ENCODE measurements around the gene IPO4. TPM values are rescaled to one million over a fixed set of nuclear protein-coding genes. Genes with fewer than 3 reads are reported as not detected.

IPO4 gene
- total RNA-seq, 4 donors from 2014 or later: 32.9 to 55.1 (median 40.4) TPM

GRCh38 chr14:24213866-24214662, 25.4 kb upstream of the IPO4 start:
- Histone ChIP-seq H3K4me3 (peak overlapping the region in 2 of 4 donors; percentile 82 to 83), H3K4me1 (peaks cover 0 to 47% (median 19%) of the 10 kb centered on the region in 3 donors)

GRCh38 chr14:24212924-24213865, 24.6 kb upstream of the IPO4 start, which contains the start of gene CHMP4A:
CHMP4A (minus strand) TSS chr14:24213488; CDS start chr14:24213439, 49 bp downstream.
- H3K27ac ChIP-seq: peak within 1 kb of the TSS; percentile 97 to 99 (median 98)

More at GRCh38 chr14:24213866-24214662, 25.4 kb upstream of the IPO4 start:
- DNase-seq: no peak
- H3K36me3 ChIP-seq: peaks cover 4 to 46% (median 9%) of the 10 kb centered on the region in 3 donors
- H3K27ac ChIP-seq: peak overlapping the region; percentile 97 to 99 (median 98)
- intact Hi-C loops (cut with DNase I): no loop called here
- H3K27me3 ChIP-seq: no peaks in the 10 kb centered on the region
- 86 to 94% methylated on average over 7 of the region's 7 CpGs for WGBS, 2 donors
- no peak for TF ChIP-seq CTCF (IDR thresholded peaks at IDR 0.05)
- no peak for TF ChIP-seq POLR2A (IDR thresholded peaks at IDR 0.05)
- H3K9me3 ChIP-seq: no peaks in the 10 kb centered on the region

GRCh38 chr14:24211311-24211710, 22.7 kb upstream of the IPO4 start:
- no peaks in the 10 kb centered on the region for H3K9me3 ChIP-seq
- intact Hi-C loops (cut with DNase I): no loop called here
- H3K4me1 ChIP-seq: peaks cover 0 to 45% (median 18%) of the 10 kb centered on the region in 3 donors
- H3K27ac ChIP-seq: no peak overlapping the region
- no peak overlapping the region for H3K4me3 ChIP-seq
- no peaks in the 10 kb centered on the region for H3K27me3 ChIP-seq
- 91 to 94% methylated on average over 5 to 6 of the region's 6 CpGs for WGBS, 2 donors
- H3K36me3 ChIP-seq: peaks cover 4 to 54% (median 16%) of the 10 kb centered on the region in 3 donors
- TF ChIP-seq POLR2A (IDR thresholded peaks at IDR 0.05): no peak
- no peak for DNase-seq

More at GRCh38 chr14:24212924-24213865, 24.6 kb upstream of the IPO4 start, which contains the start of gene CHMP4A:
- intact Hi-C loops (cut with DNase I): no loop called here
- H3K27me3 ChIP-seq: no peaks in the 10 kb centered on the region
- no peaks in the 10 kb centered on the region for H3K9me3 ChIP-seq
- H3K4me3 ChIP-seq: peak within 1 kb of the TSS; percentile 81 to 93 (median 82)
- TF ChIP-seq CTCF (IDR thresholded peaks at IDR 0.05) (peak in 3 of 6 experiments; percentile 12 to 41 (median 33)), POLR2A (IDR thresholded peaks at IDR 0.05) (peak in 3 of 4 donors; percentile 94 to 97 (median 96))
- WGBS, 2 donors: 0 to 1% methylated on average over 39 to 41 of the region's 53 CpGs
- DNase-seq: peak; percentile 92
- peaks cover 4 to 54% (median 9%) of the 10 kb centered on the region in 3 donors for H3K36me3 ChIP-seq
- peaks cover 0 to 47% (median 19%) of the 10 kb centered on the region in 3 donors for H3K4me1 ChIP-seq

GRCh38 chr14:24207625-24208024, 19.0 kb upstream of the IPO4 start:
- WGBS, 2 donors: 89 to 100% methylated on average over 1 to 2 of the region's 2 CpGs
- intact Hi-C loops (cut with DNase I): no loop called here
- TF ChIP-seq CTCF (IDR thresholded peaks at IDR 0.05): no peak
- TF ChIP-seq POLR2A (IDR thresholded peaks at IDR 0.05): no peak

GRCh38 chr14:24207104-24207551, 18.5 kb upstream of the IPO4 start:
- DNase-seq: no peak
- Histone ChIP-seq H3K27ac (no peak overlapping the region), H3K9me3 (no peaks in the 10 kb centered on the region), H3K36me3 (peaks cover 4 to 92% (median 19%) of the 10 kb centered on the region in 3 donors), H3K4me3 (no peak overlapping the region), H3K27me3 (no peaks in the 10 kb centered on the region), H3K4me1 (peaks cover 0 to 12% (median 1%) of the 10 kb centered on the region in 3 donors)
- TF ChIP-seq CTCF (IDR thresholded peaks at IDR 0.05): no peak
- no peak for TF ChIP-seq POLR2A (IDR thresholded peaks at IDR 0.05)
- intact Hi-C loops (cut with DNase I): no loop called here
- 95 to 100% methylated on average over 3 to 4 of the region's 5 CpGs for WGBS, 2 donors

More at GRCh38 chr14:24207625-24208024, 19.0 kb upstream of the IPO4 start:
- H3K36me3 ChIP-seq: peaks cover 4 to 87% (median 19%) of the 10 kb centered on the region in 3 donors
- H3K9me3 ChIP-seq: no peaks in the 10 kb centered on the region
- no peaks in the 10 kb centered on the region for H3K27me3 ChIP-seq
- no peak for DNase-seq
- no peak overlapping the region for H3K4me3 ChIP-seq
- H3K27ac ChIP-seq: no peak overlapping the region
- H3K4me1 ChIP-seq: peaks cover 0 to 17% (median 5%) of the 10 kb centered on the region in 3 donors
